ENCODE measurements around the gene SKP1. TPM values are rescaled to one million over a fixed set of nuclear protein-coding genes. Genes with fewer than 3 reads are reported as not detected.

The SKP1 gene
- total RNA-seq, 1 experiment from 2014 or later, result 348 TPM

DNA sequence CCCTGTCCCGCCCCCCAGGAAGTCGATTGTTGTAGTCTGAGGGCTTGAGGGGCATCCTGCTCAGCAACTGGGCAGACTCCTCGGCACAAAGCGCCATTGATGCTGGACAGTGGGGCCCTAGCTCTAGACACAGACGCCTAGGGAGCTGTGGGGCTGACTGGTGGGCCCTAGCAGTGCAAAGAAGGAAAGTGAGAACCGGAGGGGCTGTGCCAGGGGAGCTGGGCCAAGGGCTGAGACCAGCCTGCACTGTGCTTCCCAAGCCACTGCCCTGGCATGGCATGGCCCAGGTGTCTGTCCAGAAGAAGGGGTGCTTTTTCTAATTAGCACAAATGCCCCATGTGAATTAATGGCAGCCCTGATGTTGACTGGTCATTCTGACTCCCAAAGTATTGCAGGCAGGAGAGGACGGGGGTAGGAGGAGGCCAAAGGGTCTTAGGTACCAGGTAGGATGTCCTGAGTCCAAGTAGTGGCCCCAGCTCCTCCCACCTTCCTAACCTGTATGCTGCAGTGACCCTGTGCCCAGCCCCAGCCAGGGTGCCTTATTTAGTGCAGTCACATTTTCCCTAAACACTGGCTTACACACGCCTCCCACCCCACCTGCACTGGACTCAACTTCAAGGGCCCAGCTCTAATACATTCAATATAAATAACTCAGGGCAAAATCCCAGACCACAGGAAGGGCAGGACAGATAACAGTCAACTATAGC lies 46.4 kb downstream of the SKP1 start:
- Histone ChIP-seq H2BK12ac (ENCODE audit: insufficient read length, low read depth, low read length) (no peak overlapping the region), H3K4me1 (ENCODE audit: insufficient read depth, low read length) (no peaks in the 10 kb centered on the region), H3K56ac (ENCODE audit: insufficient read length, low read depth, low read length) (no peak overlapping the region), H4K91ac (ENCODE audit: insufficient read length, low read depth, low read length) (no peak overlapping the region), H2AFZ (ENCODE audit: low read length) (no peak overlapping the region), H3K79me2 (ENCODE audit: insufficient read depth, low read length) (no peaks in the 10 kb centered on the region; the same call in 1 of the 2 replicates), H3K23me2 (ENCODE audit: insufficient read length, low read depth, low read length, poor library complexity, severe bottlenecking) (no peaks in the 10 kb centered on the region), H2BK120ac (ENCODE audit: low read depth, low read length, poor library complexity, severe bottlenecking) (no peak overlapping the region), H2BK15ac (ENCODE audit: low read depth, low read length) (no peak overlapping the region), H3K18ac (ENCODE audit: insufficient read length, low read depth, low read length) (no peak overlapping the region), H2BK5ac (ENCODE audit: insufficient read length, low read length) (no peak overlapping the region), H3K14ac (ENCODE audit: insufficient read depth, low read length) (no peak overlapping the region), H4K5ac (ENCODE audit: insufficient read length, low read depth, low read length) (no peak overlapping the region), H3K27ac (ENCODE audit: insufficient read length, low read depth, low read length) (no peak overlapping the region), H3K4me2 (ENCODE audit: insufficient read depth, insufficient read length, low read length) (no peak overlapping the region), H3K23ac (ENCODE audit: insufficient read length, low read depth, low read length) (no peak overlapping the region), H3K79me1 (ENCODE audit: insufficient read depth, low read depth, low read length, poor library complexity, severe bottlenecking) (no peaks in the 10 kb centered on the region), H4K8ac (replicated peaks; ENCODE audit: insufficient read length, low read depth, low read length) (no peak overlapping the region), H3K27me3 (ENCODE audit: insufficient read depth, low read length) (no peaks in the 10 kb centered on the region), H4K20me1 (ENCODE audit: control insufficient read depth, insufficient read depth, insufficient read length) (peaks cover 3% of the 10 kb centered on the region), H3K9me3 (ENCODE audit: control insufficient read depth, low read depth, low read length) (no peaks in the 10 kb centered on the region), H2BK20ac (ENCODE audit: low read depth, low read length, poor library complexity, severe bottlenecking) (no peak overlapping the region), H2AK5ac (ENCODE audit: insufficient read length, low read length) (no peak overlapping the region), H3K4ac (ENCODE audit: low read depth, low read length) (no peak overlapping the region), H3K9ac (ENCODE audit: extremely low read depth, insufficient read length, low read length) (no peak overlapping the region), H3T11ph (ENCODE audit: low read length) (no peak overlapping the region)
- peaks cover 0 to 6% (median under 1%) of the 10 kb centered on the region in 3 experiments; a peak in 5 of 7 replicates for H3K36me3 Mint-ChIP-seq (ENCODE audit: insufficient read depth in 1 of 3, low read depth in 3 of 3)
- TF ChIP-seq, protein P1, sequence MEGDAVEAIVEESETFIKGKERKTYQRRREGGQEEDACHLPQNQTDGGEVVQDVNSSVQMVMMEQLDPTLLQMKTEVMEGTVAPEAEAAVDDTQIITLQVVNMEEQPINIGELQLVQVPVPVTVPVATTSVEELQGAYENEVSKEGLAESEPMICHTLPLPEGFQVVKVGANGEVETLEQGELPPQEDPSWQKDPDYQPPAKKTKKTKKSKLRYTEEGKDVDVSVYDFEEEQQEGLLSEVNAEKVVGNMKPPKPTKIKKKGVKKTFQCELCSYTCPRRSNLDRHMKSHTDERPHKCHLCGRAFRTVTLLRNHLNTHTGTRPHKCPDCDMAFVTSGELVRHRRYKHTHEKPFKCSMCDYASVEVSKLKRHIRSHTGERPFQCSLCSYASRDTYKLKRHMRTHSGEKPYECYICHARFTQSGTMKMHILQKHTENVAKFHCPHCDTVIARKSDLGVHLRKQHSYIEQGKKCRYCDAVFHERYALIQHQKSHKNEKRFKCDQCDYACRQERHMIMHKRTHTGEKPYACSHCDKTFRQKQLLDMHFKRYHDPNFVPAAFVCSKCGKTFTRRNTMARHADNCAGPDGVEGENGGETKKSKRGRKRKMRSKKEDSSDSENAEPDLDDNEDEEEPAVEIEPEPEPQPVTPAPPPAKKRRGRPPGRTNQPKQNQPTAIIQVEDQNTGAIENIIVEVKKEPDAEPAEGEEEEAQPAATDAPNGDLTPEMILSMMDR (conservative IDR thresholded peaks at IDR 0.05), result no peak
- no peak overlapping the region for H3K4me3 Mint-ChIP-seq
- H3K4me1 Mint-ChIP-seq, result peaks cover 0 to 10% of the 10 kb centered on the region in 2 experiments
- WGBS (ENCODE audit: extremely low coverage, insufficient read length, low lambda C conversion rate), result no CpG with 5 or more reads among the region's 8 CpGs
- H3K27me3 Mint-ChIP-seq (ENCODE audit: low read depth), result no peaks in the 10 kb centered on the region
- no peaks in the 10 kb centered on the region for H3K9me3 Mint-ChIP-seq
- no peak for DNase-seq
- no peak overlapping the region for H3K27ac Mint-ChIP-seq
